GM12892 (cell line): ENCODE measurements around the gene PKP2.

Experiments used
- DNase-seq: peaks from one replicate; pipeline ENCODE4 v3.0.0; 2011; ENCODE audit not compliant: insufficient read length
- FAIRE-seq: peaks from 2 replicates; lab custom pipeline; 2011; peaks lifted over from hg19 to GRCh38; lab: Jason Lieb, UNC
- POLR2A ChIP-seq: IDR thresholded peaks from 2 replicates; pipeline ENCODE4 v1.6.1; 2011; ENCODE audit warnings: low read depth, low read length, control low read depth
- POLR2AphosphoS5 ChIP-seq: IDR thresholded peaks from 2 replicates; pipeline ENCODE4 v1.6.1; 2011; ENCODE audit warnings: low read depth, low read length, control low read depth
- TAF1 ChIP-seq: IDR thresholded peaks from 2 replicates; pipeline ENCODE4 v1.6.1; 2011; ENCODE audit warnings: low read depth, mild to moderate bottlenecking, control low read depth, low read length, borderline replicate concordance

The PKP2 gene

DNA sequence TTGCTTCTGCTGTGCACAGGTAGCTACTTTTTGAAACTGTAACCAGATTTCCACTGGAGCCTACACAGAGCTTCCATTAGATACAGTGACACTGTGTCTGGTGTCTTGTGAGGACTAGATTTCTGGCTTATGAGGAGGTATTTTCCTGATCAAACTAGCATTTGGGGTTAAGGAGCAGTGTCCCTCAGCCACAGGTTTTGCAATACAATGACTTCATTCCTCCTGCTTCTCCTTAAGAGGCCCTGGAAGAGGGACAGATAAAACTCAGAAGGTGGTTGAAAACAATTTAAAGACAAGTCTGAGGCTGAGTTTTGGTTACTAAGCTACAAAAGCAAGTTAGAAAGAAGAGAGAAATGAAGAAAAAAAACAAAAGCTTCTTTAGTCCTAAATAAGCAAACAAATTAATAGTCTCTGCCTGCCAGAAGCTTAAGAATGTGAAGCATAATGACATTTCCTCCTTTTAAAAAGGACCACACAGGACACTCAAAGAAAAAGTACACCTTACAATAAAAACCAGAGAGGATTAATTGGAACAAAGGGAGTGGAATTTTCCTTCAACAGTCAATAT is 53.0 kb downstream of the PKP2 start:
- TF ChIP-seq POLR2AphosphoS5, result no peak
- DNase-seq (no peak), FAIRE-seq (no peak)

DNA sequence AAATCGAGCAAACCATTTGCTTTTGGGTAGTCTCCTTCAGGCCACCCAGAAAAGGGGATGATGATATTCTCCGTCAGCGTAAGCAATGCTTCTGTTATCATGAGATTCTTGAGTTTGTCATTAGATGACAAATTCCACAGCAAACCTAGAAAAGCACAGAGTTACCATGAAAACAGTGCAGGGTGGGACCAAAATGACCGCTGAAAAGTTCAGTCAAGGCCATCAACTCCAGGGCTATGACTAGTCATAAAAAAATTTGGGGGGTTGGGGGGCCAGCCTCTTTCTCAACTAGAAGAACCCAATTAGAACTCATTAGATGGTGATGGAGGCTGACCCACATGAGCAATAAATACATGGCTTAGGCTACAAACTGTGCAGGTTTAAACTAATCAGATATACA is 55.5 kb downstream of the PKP2 start:
- TF ChIP-seq POLR2AphosphoS5, result no peak
- no peak for TF ChIP-seq POLR2A
- no peak for TF ChIP-seq TAF1
- DNase-seq (no peak), FAIRE-seq (no peak)

DNA sequence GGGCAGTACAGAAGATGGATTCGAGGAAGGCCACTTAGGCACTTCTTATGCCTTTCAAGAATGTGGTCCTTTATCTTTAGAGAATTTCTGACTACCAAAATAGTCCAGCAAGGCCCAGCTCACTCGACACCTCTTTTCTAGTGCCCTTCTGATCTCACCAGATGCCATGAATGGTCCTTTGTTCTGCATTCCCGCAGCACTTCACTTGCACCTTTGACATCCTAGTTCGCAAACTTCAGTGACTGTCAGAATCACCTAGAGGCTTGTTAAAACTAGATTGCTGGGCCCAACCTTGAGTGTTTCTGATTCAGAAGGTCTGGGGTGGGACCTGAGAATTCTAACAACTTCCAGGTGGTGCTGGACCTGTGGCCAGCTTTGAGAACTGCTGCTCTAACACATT is 56.7 kb downstream of the PKP2 start:
- FAIRE-seq (no peak), DNase-seq (no peak)
- TF ChIP-seq POLR2AphosphoS5 (no peak), TAF1 (no peak), POLR2A (no peak)

DNA sequence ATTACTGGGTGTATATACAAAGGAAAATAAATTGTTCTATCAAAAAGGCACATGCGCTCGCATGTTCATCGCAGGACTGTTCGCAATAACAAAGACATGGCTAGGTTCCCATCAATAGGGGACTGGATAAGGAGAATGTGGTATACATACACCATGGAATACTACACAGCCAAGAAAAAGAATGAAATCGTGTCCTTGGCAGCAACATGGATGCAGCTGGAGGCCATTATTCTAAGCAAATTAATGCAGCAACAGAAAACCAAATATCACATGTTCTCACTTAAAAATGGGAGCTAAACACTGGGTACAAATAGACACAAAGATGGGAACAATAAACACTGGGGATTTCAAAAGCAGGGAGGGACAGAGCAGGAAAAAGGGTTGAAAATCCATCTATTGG is 58.6 kb downstream of the PKP2 start:
- FAIRE-seq (no peak), DNase-seq (no peak)
- TF ChIP-seq POLR2AphosphoS5 (no peak), POLR2A (no peak), TAF1 (no peak)

DNA sequence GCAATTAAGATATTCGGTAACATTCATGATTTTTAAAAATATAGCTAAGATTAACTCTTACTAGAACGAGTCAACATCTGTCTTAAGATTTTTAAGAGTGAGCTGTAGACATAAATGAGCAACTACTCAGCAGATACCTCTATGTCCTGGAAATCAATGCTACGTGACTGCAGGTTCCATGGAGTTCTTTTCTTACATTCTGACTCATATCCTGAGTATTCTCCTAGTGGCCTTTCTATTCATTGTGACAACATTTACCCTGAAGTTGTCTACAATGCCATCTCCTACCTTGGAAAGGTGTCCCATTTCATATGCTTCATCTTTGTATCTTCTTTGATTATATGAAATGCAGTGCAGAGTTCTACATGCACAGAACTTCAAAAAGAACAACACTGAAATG is 59.9 kb downstream of the PKP2 start:
- no peak for DNase-seq
- FAIRE-seq, result no peak
- no peak for TF ChIP-seq POLR2AphosphoS5
- no peak for TF ChIP-seq POLR2A
- no peak for TF ChIP-seq TAF1

DNA sequence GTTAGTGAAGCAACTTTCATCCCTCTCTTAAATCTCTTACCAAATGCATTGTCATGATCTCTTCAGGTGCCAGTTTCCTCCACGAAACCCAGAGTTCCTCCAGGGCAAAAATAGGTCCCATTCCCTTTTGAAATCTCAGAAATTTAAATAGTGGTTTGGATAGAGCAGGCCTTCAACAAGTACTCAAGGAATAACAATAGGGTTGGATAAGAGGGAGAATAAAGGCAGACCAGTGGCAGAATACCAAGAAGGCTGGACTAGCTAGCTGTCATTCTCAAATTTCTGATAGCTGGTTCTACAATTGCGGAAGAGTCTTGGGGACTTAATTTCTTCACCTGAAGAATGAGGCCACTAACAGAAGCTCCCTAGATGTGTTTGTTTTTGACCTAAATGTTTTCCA is 62.5 kb downstream of the PKP2 start:
- no peak for FAIRE-seq
- TF ChIP-seq POLR2A, result no peak
- no peak for TF ChIP-seq POLR2AphosphoS5
- TF ChIP-seq TAF1, result no peak

DNA sequence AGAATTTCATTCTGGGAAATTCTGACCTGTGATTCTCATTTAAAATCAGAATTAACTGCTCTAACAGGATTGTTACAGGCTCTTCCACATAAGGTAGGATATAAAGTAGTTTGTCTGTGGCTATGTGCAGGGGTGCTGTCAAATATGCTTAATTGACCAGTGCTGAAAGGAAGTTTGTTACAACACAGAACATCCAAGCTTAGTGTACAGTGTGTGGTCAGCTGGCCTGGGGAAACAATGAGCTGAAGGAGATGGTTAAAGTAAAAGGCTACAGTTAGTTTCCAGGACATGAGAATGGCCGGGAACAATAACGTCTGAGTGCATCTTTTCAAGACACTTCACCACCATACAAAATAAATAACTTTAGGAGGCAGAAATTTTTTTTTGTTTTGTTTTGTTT is 68.0 kb downstream of the PKP2 start:
- DNase-seq, result no peak
- TF ChIP-seq POLR2A, result no peak
- TF ChIP-seq TAF1, result no peak
- TF ChIP-seq POLR2AphosphoS5, result no peak
- no peak for FAIRE-seq

More for the DNA sequence above, 62.5 kb downstream of the PKP2 start:
- no peak for DNase-seq

DNA sequence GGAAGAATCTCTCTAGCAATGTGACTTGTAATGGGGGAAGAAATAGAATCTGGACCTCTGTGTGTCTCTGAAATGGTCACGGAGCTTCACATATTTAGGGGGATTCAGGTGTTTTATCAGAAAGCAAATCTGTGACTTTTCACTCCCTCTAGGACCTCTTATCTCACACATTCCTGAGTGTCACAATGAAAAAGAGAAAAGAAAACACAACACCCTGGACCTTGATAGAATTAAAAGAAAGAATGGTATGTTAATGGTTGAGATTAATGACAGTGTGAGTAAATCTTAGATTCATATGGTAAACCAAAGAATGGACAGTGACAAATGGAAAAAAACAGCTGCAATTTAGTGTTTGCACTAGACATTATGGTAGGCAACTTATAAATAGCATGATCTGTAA is 68.5 kb downstream of the PKP2 start:
- DNase-seq (no peak), FAIRE-seq (no peak)
- TF ChIP-seq TAF1 (no peak), POLR2AphosphoS5 (no peak), POLR2A (no peak)

DNA sequence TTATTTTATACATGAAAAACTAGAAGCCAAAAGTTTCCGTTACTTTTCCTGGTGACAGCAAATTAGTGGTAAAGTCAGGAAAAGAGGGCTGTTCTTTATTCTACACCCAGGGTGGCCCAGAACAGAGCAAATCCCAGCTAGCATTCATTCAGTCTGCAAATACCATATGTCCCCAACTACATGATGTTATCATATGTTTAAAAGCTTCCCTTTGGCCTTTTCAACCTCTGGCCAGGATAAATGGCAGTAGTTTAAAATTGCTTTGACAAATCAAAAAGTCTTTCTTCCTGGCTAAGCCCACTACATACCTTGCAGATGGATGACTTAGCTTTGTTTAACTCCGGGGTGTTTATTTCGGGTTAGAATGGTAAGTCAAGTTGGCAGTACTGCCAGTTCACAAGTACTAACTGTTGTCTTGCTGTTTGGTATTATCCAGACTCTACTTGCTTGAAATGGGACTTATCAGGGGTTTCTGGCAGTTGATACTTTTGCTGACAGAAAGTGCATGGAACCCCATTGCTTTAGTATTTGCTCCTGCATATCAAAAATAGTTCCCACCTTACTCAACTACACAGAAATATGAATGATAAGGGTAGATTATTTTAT is 69.7 kb downstream of the PKP2 start:
- no peak for TF ChIP-seq TAF1
- TF ChIP-seq POLR2AphosphoS5, result no peak
- no peak for TF ChIP-seq POLR2A
- no peak for DNase-seq
- FAIRE-seq, result no peak

DNA sequence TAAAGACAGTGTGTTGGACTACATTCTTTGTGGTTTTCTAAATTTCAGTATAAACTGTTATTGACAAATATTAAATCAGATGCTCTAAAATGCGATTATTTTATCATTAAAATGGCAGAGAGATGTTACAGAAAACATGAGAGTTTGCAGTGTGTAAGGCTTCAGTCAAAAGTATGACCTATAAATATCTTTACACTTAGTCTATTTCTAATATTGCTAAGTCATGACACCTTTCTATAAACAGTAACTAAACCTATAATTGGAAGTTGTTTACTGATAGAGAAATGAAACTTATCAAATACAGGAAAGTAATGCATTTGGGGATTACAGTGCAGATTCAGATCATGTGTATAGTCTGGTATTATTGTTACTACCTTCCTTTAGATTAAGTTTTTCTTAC is 72.0 kb downstream of the PKP2 start:
- FAIRE-seq, result no peak
- DNase-seq, result no peak
- no peak for TF ChIP-seq TAF1
- TF ChIP-seq POLR2A, result no peak
- TF ChIP-seq POLR2AphosphoS5, result no peak

DNA sequence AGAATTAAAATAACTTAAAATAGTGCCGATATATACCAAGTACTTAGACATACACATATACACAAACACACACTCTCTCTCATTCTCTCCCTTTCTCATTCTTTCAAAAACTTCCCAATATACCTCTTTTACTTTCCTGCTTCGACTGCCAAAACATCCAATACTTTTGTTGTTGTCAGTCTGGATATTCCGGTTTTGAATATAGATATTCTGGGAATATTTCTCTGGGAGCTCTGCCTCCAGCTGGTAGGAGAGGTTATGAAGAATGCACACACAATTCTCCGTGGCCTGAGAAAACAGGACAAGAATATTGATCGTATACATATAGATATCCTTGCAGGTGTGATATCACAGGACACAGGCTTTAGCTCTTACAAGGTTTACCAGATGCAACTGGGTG is 74.2 kb downstream of the PKP2 start:
- FAIRE-seq, result no peak
- no peak for DNase-seq
- TF ChIP-seq TAF1, result no peak
- TF ChIP-seq POLR2AphosphoS5, result no peak
- no peak for TF ChIP-seq POLR2A

DNA sequence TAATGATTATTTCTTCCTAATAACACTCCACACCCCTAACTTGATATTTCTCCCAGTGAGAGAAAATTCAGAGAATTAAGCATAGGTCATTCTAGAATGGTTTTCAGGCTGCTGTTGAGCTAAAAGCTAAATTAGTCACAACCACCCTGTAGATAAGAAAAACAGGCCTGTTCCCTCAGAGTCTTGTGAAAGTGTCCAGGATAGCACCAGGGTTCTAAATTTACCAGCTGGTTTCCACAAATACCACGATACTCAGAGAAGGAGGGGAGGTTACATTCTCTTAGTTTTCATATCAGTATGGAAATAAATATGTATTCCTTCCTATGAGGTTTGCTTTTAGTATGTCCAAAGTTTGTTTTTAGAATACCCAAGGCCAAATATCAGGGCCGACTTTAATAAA is 74.9 kb downstream of the PKP2 start:
- DNase-seq (no peak), FAIRE-seq (no peak)
- TF ChIP-seq TAF1, result no peak
- no peak for TF ChIP-seq POLR2AphosphoS5
- no peak for TF ChIP-seq POLR2A
